HG02759 (cell line): ENCODE data around the gene IDI2.

Experiments
- ATAC-seq: cut with Tn5 transposase; IDR thresholded peaks from one replicate; pipeline ENCODE4 v1.9.1; 2021; ENCODE audit warnings: mild to moderate bottlenecking, moderate library complexity; ENCODE audit not compliant: unreplicated experiment

IDI2 gene

GRCh38 chr10:985361-985760 is 40.3 kb downstream of the IDI2 start:
- no peak for ATAC-seq

GRCh38 chr10:983971-984655 is 41.5 kb downstream of the IDI2 start:
- no peak for ATAC-seq

GRCh38 chr10:983401-983800 is 42.3 kb downstream of the IDI2 start:
- ATAC-seq, result no peak

GRCh38 chr10:980468-981093 is 45.1 kb downstream of the IDI2 start:
- no peak for ATAC-seq

GRCh38 chr10:978826-979421 is 46.7 kb downstream of the IDI2 start:
- no peak for ATAC-seq

- no peak for ATAC-seq
These were observed 49.3 kb downstream of the IDI2 start for GRCh38 chr10:976316-976715.

GRCh38 chr10:974785-975074 is 50.9 kb downstream of the IDI2 start:
- ATAC-seq, result no peak

GRCh38 chr10:974038-974784 is 51.4 kb downstream of the IDI2 start:
- no peak for ATAC-seq

GRCh38 chr10:972763-973162 is 52.9 kb downstream of the IDI2 start:
- no peak for ATAC-seq

GRCh38 chr10:971613-972012 is 54.0 kb downstream of the IDI2 start:
- ATAC-seq, result no peak

GRCh38 chr10:971150-971542 is 54.5 kb downstream of the IDI2 start:
- ATAC-seq, result no peak

- no peak for ATAC-seq
These were observed 55.1 kb downstream of the IDI2 start for GRCh38 chr10:970311-971149.

- ATAC-seq, result no peak
These were observed 56.0 kb downstream of the IDI2 start for GRCh38 chr10:969473-970150.
